ENCODE data around the gene PLEKHH1.

The PLEKHH1 gene

GRCh38 chr14:67638642-67639041 lies 105.6 kb downstream of the PLEKHH1 start:
- Mint-ChIP-seq H3K9me3 (no peaks in the 10 kb centered on the region), H3K36me3 (peaks cover 7 to 12% of the 10 kb centered on the region in 2 donors), H3K4me1 (no peaks in the 10 kb centered on the region), H3K27ac (no peak overlapping the region), H3K27me3 (no peaks in the 10 kb centered on the region), H3K4me3 (no peak overlapping the region)
- ATAC-seq (replicated peaks) (no peak), DNase-seq (no peak)
